H1 (cell line): ENCODE data around the gene TMEM220. TPM values are rescaled to one million over a fixed set of nuclear protein-coding genes. Genes with fewer than 3 reads are reported as not detected.

Source experiments
- CTCF ChIA-PET: fragments of 300-600 bp; sonication (Branson Sonifier 250); formaldehyde crosslinking; loops from one replicate; lab custom pipeline; 2021; ENCODE audit not compliant: partially characterized antibody; lab: Charles Lee
- POLR2A ChIA-PET: fragments of 300-600 bp; sonication (Branson Sonifier 250); formaldehyde crosslinking; loops from one replicate; lab custom pipeline; 2021; ENCODE audit warnings: inconsistent platforms; ENCODE audit not compliant: partially characterized antibody; lab: Charles Lee
- DNase-seq, 2 experiments: peaks; one replicate each; pipeline versions ENCODE4 v3.0.0 to v3.0.0-alpha.2; 2010 to 2022; ENCODE audit warnings: low spot score in 2 of 2, low read depth in 1 of 2, mixed read lengths in 1 of 2
- FAIRE-seq: peaks from 2 replicates; lab custom pipeline; 2011; peaks lifted over from hg19 to GRCh38; lab: Jason Lieb, UNC
- H2AFZ ChIP-seq: 2 replicates; pipeline ENCODE4 v1.8.1; 2012; ENCODE audit warnings: low read length, inconsistent platforms
- H2AK5ac ChIP-seq: 2 replicates; pipeline ENCODE4 v1.6.1; 2013; ENCODE audit warnings: low read depth, low read length
- H2BK120ac ChIP-seq: replicated peaks from 2 replicates; pipeline ENCODE3; 2013; ENCODE audit warnings: low read depth, low read length, inconsistent platforms
- H2BK12ac ChIP-seq: 2 replicates; pipeline ENCODE4 v1.6.1; 2013; ENCODE audit warnings: low read depth, low read length
- H2BK15ac ChIP-seq: 2 replicates; pipeline ENCODE4 v1.6.1; 2013; ENCODE audit warnings: low read length
- H2BK20ac ChIP-seq: 2 replicates; pipeline ENCODE4 v1.6.1; 2013; ENCODE audit warnings: low read length
- H2BK5ac ChIP-seq: 2 replicates; pipeline ENCODE4 v1.6.1; 2013; ENCODE audit warnings: low read depth, low read length
- H3K14ac ChIP-seq: 2 replicates; pipeline ENCODE4 v1.6.1; 2013; ENCODE audit warnings: inconsistent platforms; ENCODE audit not compliant: insufficient read length
- H3K18ac ChIP-seq: 2 replicates; pipeline ENCODE4 v1.6.1; 2013; ENCODE audit warnings: low read length; ENCODE audit errors: extremely low read depth
- H3K23ac ChIP-seq: 2 replicates; pipeline ENCODE4 v1.6.1; 2013; ENCODE audit warnings: inconsistent platforms; ENCODE audit not compliant: insufficient read length
- H3K23me2 ChIP-seq: 2 replicates; pipeline ENCODE4 v1.6.1; 2013; ENCODE audit warnings: low read depth, low read length
- H3K27ac ChIP-seq: 2 replicates; pipeline ENCODE4 v1.6.1; 2011; ENCODE audit warnings: low read depth, low read length, inconsistent platforms
- H3K27me3 ChIP-seq, 4 experiments: replicated peaks in 1 of 4; 1 replicate in 1 of 4; 2 replicates in 3 of 4; pipeline versions ENCODE4 v1.6.1 to v1.8.1; 2011 to 2013; ENCODE audit warnings: low read length in 3 of 4, mild to moderate bottlenecking in 3 of 4, inconsistent platforms in 2 of 4, mixed read lengths in 2 of 4, moderate library complexity in 1 of 4; ENCODE audit not compliant: control insufficient read depth in 3 of 4, insufficient read depth in 3 of 4; ENCODE audit errors: extremely low read depth in 1 of 4
- H3K36me3 ChIP-seq, 4 experiments: 2 replicates each; pipeline versions ENCODE4 v1.6.1 to v1.8.1; 2011 to 2013; ENCODE audit warnings: mild to moderate bottlenecking in 4 of 4, low read length in 3 of 4, moderate library complexity in 2 of 4, control low read depth in 1 of 4, inconsistent platforms in 1 of 4; ENCODE audit not compliant: insufficient read depth in 4 of 4, control insufficient read depth in 2 of 4
- H3K4ac ChIP-seq: replicated peaks from 2 replicates; pipeline ENCODE3; 2013; ENCODE audit warnings: low read length, low read depth, mixed read lengths, inconsistent platforms; ENCODE audit not compliant: insufficient read length
- H3K4me1 ChIP-seq, 4 experiments: replicated peaks in 1 of 4; 1 replicate in 1 of 4; 2 replicates in 3 of 4; pipeline versions ENCODE4 v1.6.1 to v1.8.1; 2011 to 2013; ENCODE audit warnings: low read length in 3 of 4, inconsistent platforms in 2 of 4, mixed read lengths in 1 of 4; ENCODE audit not compliant: insufficient read depth in 4 of 4, control insufficient read depth in 3 of 4
- H3K4me2 ChIP-seq, 2 experiments: 2 replicates each; pipeline versions ENCODE4 v1.6.1 to v1.8.1; 2011 to 2013; ENCODE audit warnings: low read depth in 2 of 2, low read length in 2 of 2, control low read depth in 1 of 2, inconsistent platforms in 1 of 2, mild to moderate bottlenecking in 1 of 2; ENCODE audit not compliant: insufficient read depth in 1 of 2
- H3K4me3 ChIP-seq, 4 experiments: fragments of 200-600, 300-600 bp in 1 of 4; sonication (generic), shearing (Covaris generic), sonication (Bioruptor Twin) in 1 of 4; 2 replicates each; pipeline versions ENCODE4 v1.5.1 to v1.8.1; 2011 to 2016; ENCODE audit warnings: low read length in 4 of 4, low read depth in 3 of 4, control low read depth in 2 of 4, inconsistent platforms in 2 of 4, mild to moderate bottlenecking in 2 of 4, mixed read lengths in 1 of 4, moderate library complexity in 1 of 4; ENCODE audit not compliant: insufficient read depth in 2 of 4; ENCODE audit errors: extremely low read depth in 1 of 4
- H3K56ac ChIP-seq: replicated peaks from 2 replicates; pipeline ENCODE3; 2013; ENCODE audit warnings: low read depth, mild to moderate bottlenecking, mixed read lengths, low read length, inconsistent platforms; ENCODE audit not compliant: insufficient read length
- H3K79me1 ChIP-seq: 2 replicates; pipeline ENCODE4 v1.6.1; 2013; ENCODE audit warnings: low read depth, low read length, control low read depth
- H3K79me2 ChIP-seq, 2 experiments: 2 replicates each; pipeline versions ENCODE4 v1.6.1 to v1.8.1; 2012 to 2013; ENCODE audit warnings: low read length in 2 of 2, mild to moderate bottlenecking in 2 of 2, inconsistent platforms in 1 of 2; ENCODE audit not compliant: insufficient read depth in 2 of 2, control insufficient read depth in 1 of 2
- H3K9ac ChIP-seq, 4 experiments: replicated peaks in 1 of 4; 1 replicate in 1 of 4; 2 replicates in 3 of 4; pipeline versions ENCODE4 v1.6.1 to v1.8.1; 2011 to 2013; ENCODE audit warnings: low read depth in 3 of 4, low read length in 3 of 4, control low read depth in 2 of 4, mild to moderate bottlenecking in 2 of 4, moderate library complexity in 2 of 4, inconsistent platforms in 1 of 4; ENCODE audit errors: extremely low read depth in 1 of 4
- H3K9me3 ChIP-seq, 2 experiments: 2 replicates each; pipeline versions ENCODE4 v1.6.1 to v1.8.1; 2012 to 2013; ENCODE audit warnings: mild to moderate bottlenecking in 2 of 2, moderate library complexity in 2 of 2, control low read depth in 1 of 2, inconsistent platforms in 1 of 2, low read depth in 1 of 2, low read length in 1 of 2, mixed read lengths in 1 of 2; ENCODE audit not compliant: insufficient read depth in 2 of 2
- H4K20me1 ChIP-seq, 2 experiments: replicated peaks in 1 of 2; 2 replicates each; pipeline versions ENCODE3 to v1.8.1; 2011 to 2013; ENCODE audit warnings: inconsistent platforms in 2 of 2, low read length in 2 of 2, mild to moderate bottlenecking in 1 of 2; ENCODE audit not compliant: insufficient read depth in 2 of 2, control insufficient read depth in 1 of 2
- H4K5ac ChIP-seq: 2 replicates; pipeline ENCODE4 v1.6.1; 2013; ENCODE audit warnings: low read length, low read depth, mixed read lengths, inconsistent platforms; ENCODE audit not compliant: insufficient read length
- H4K8ac ChIP-seq: 2 replicates; pipeline ENCODE4 v1.8.0; 2013; ENCODE audit warnings: mild to moderate bottlenecking, moderate library complexity, low read length, inconsistent platforms; ENCODE audit not compliant: insufficient read depth; ENCODE audit errors: extremely low read depth
- H4K91ac ChIP-seq: replicated peaks from 2 replicates; pipeline ENCODE3; 2013; ENCODE audit warnings: low read length, mixed read lengths, inconsistent platforms; ENCODE audit not compliant: insufficient read length
- GTF2F1 ChIP-seq: IDR thresholded peaks from 2 replicates; pipeline ENCODE4 v1.6.1; 2012; ENCODE audit warnings: low read depth, low read length, improper control_type of control experiment, borderline replicate concordance
- JUN ChIP-seq: IDR thresholded peaks from 2 replicates; pipeline ENCODE4 v1.6.1; 2011; ENCODE audit warnings: low read depth, mild to moderate bottlenecking, improper control_type of control experiment, low read length
- POU5F1 ChIP-seq: IDR thresholded peaks from 2 replicates; pipeline ENCODE4 v1.6.1; 2011; ENCODE audit warnings: low read depth, mild to moderate bottlenecking, low read length, moderate library complexity
- SP1 ChIP-seq: IDR thresholded peaks from 2 replicates; pipeline ENCODE4 v1.6.1; 2011; ENCODE audit warnings: low read depth, low read length
- SUZ12 ChIP-seq: fragments of 200-600 bp; sonication (generic); IDR thresholded peaks from 2 replicates; pipeline ENCODE4 v1.6.1; 2012; ENCODE audit warnings: mild to moderate bottlenecking, inconsistent platforms, low read length, moderate library complexity, mixed read lengths
- WGBS, 2 experiments: shearing (Covaris generic) in 1 of 2; methylation state at CpG; one replicate each; pipeline versions ENCODE4 v1.1.6 to v1.1.7; 2013 to 2015; ENCODE audit warnings: low lambda C conversion rate in 2 of 2, mixed read lengths in 2 of 2, inconsistent platforms in 1 of 2, low coverage in 1 of 2, missing lambda C conversion rate in 1 of 2; ENCODE audit not compliant: insufficient replicate concordance in 2 of 2, insufficient coverage in 1 of 2, insufficient read length in 1 of 2; ENCODE audit errors: extremely low coverage in 1 of 2, missing lambda C conversion rate in 1 of 2; 5-methylcytosine and 5-hydroxymethylcytosine counted together
- polyA plus RNA-seq, 7 experiments: library from polyadenylated mRNA; depleted of rRNA in 3 of 7; stranded (reverse) in 5 of 7; unstranded in 2 of 7; fragments of >200 nt in 5 of 7; fragments of 200-250 nt in 2 of 7; gene quantifications; 1 replicate in 5 of 7; 2 replicates in 1 of 7; 4 replicates in 1 of 7; pipeline versions ENCODE4 v1.2.1 to v1.2.3, GENCODE V29; 2011 to 2013; ENCODE audit warnings: missing spikeins in 2 of 7, mixed read lengths in 2 of 7
- total RNA-seq: library from RNA; stranded (reverse); fragmentation: NEBNext Ultra II Directional; extraction: Animal tissue kit (Norgen Biotek cat#: 25700); gene quantifications from 2 replicates; pipeline ENCODE4 v1.2.1, GENCODE V29; 2021
- TF ChIP-seq, protein P1 (sequence below): IDR thresholded peaks from 2 replicates; pipeline ENCODE4 v1.6.1; 2012; ENCODE audit warnings: low read length, inconsistent platforms
- TF ChIP-seq, protein P2 (sequence below), 3 experiments: IDR thresholded peaks; 1 replicate in 2 of 3; 2 replicates in 1 of 3; pipeline versions ENCODE4 v1.5.1 to v1.6.1; 2011; ENCODE audit warnings: low read length in 3 of 3, mild to moderate bottlenecking in 3 of 3, inconsistent platforms in 2 of 3, low read depth in 1 of 3, moderate library complexity in 1 of 3; ENCODE audit not compliant: insufficient read depth in 1 of 3; ENCODE audit errors: control extremely low read depth in 1 of 3

The TMEM220 gene
- total and polyA plus RNA-seq, 2 of the 8 experiments (the other 6 are each of a cell fraction or from before 2014, with no cell fraction given) = 3.8 to 4.1 TPM

DNA sequence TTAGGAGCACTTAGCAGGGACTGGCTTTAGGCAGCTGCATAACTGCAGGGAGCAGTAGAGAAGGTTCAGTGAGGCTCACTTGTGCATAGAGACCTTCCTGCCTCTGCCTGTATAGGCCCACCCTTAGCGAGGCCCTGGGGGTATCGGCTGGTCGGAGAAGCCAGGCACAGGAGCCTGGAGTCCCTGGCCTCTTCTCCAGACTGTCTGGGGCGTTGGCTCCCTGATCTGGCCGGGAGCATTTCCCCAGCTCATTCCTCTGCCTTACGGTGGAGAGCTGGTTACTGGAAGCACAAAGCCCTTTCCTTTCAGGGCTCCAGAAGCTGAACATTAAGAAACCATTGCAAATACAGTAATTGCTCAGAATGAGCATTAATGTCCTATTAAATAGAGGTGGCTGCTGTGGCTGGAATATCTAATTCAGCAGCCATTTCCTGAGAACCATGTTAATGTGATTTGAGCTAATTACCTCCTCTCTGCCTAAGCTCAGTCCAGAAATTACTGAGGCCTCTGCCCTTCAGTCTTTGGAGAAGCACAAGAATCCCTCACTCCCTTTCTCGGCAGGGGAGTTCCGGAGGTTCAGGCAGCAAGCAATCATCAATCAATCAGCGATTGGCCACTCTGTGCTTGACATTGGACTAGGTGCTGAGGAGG lies 18.8 kb upstream of the TMEM220 start:
- Histone ChIP-seq H2BK12ac (0 out of 2 replicates have a peak overlapping the region, but pooled peaks have one; percentile 27), H3K9me3 (no peaks in the 10 kb centered on the region), H2BK15ac (0 out of 2 replicates have a peak overlapping the region, but pooled peaks have one; percentile 10), H2BK5ac (no peak overlapping the region), H3K18ac (no peak overlapping the region), H3K23ac (no peak overlapping the region), H3K79me1 (no peaks in the 10 kb centered on the region), H4K20me1 (no peaks in the 10 kb centered on the region), H4K91ac (no peak overlapping the region), H3K56ac (no peak overlapping the region), H3K14ac (no peak overlapping the region), H3K79me2 (no peaks in the 10 kb centered on the region), H3K4ac (no peak overlapping the region), H3K9ac (no peak overlapping the region), H3K4me1 (peaks cover 0 to 5% (median 2%) of the 10 kb centered on the region in 4 experiments; a peak in 3 of 7 replicates), H4K8ac (no peak overlapping the region), H3K4me2 (no peak overlapping the region), H2AFZ (no peak overlapping the region), H2BK120ac (no peak overlapping the region), H2AK5ac (no peak overlapping the region), H3K4me3 (no peak overlapping the region), H3K36me3 (no peaks in the 10 kb centered on the region), H2BK20ac (no peak overlapping the region), H4K5ac (no peak overlapping the region), H3K27ac (no peak overlapping the region), H3K23me2 (no peaks in the 10 kb centered on the region), H3K27me3 (no peaks in the 10 kb centered on the region)
- ChIA-PET POLR2A (interaction anchor here (0.5 to 1.7 kb wide), 4 partner anchors 11 to 1272 kb away, joined by 3 to 5 read pairs (median 3); partner anchors contain the start of gene MAP2K4), CTCF (interaction anchor here (0.8 to 3.1 kb wide), 10 partner anchors 9 to 396 kb away, joined by 3 to 44 read pairs (median 4); no protein-coding TSS in a partner anchor)
- WGBS, 2 experiments = 80% methylated on average over 9 of the region's 9 CpGs; no CpG with 5 or more reads in 1 of the 2 experiments
- no peak for DNase-seq
- TF ChIP-seq, protein P1, sequence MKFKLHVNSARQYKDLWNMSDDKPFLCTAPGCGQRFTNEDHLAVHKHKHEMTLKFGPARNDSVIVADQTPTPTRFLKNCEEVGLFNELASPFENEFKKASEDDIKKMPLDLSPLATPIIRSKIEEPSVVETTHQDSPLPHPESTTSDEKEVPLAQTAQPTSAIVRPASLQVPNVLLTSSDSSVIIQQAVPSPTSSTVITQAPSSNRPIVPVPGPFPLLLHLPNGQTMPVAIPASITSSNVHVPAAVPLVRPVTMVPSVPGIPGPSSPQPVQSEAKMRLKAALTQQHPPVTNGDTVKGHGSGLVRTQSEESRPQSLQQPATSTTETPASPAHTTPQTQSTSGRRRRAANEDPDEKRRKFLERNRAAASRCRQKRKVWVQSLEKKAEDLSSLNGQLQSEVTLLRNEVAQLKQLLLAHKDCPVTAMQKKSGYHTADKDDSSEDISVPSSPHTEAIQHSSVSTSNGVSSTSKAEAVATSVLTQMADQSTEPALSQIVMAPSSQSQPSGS = no peak
- no peak for TF ChIP-seq JUN
- TF ChIP-seq SUZ12 = no peak
- no peak for TF ChIP-seq POU5F1
- TF ChIP-seq GTF2F1 = no peak
- no peak for TF ChIP-seq SP1
- TF ChIP-seq, protein P2, sequence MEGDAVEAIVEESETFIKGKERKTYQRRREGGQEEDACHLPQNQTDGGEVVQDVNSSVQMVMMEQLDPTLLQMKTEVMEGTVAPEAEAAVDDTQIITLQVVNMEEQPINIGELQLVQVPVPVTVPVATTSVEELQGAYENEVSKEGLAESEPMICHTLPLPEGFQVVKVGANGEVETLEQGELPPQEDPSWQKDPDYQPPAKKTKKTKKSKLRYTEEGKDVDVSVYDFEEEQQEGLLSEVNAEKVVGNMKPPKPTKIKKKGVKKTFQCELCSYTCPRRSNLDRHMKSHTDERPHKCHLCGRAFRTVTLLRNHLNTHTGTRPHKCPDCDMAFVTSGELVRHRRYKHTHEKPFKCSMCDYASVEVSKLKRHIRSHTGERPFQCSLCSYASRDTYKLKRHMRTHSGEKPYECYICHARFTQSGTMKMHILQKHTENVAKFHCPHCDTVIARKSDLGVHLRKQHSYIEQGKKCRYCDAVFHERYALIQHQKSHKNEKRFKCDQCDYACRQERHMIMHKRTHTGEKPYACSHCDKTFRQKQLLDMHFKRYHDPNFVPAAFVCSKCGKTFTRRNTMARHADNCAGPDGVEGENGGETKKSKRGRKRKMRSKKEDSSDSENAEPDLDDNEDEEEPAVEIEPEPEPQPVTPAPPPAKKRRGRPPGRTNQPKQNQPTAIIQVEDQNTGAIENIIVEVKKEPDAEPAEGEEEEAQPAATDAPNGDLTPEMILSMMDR (IDR thresholded peaks at IDR 0.05; ENCODE audit: control extremely low read depth in 1 of 3, insufficient read depth in 1 of 3, low read depth in 1 of 3, low read length in 3 of 3) = no peak
- FAIRE-seq = no peak
